GM21786 (cell line): ENCODE data around the gene MYCT1.

ENCODE experiments used
- ATAC-seq: cut with Tn5 transposase; IDR thresholded peaks from one replicate; pipeline ENCODE4 v1.9.1; 2021; ENCODE audit not compliant: unreplicated experiment

Gene MYCT1

DNA sequence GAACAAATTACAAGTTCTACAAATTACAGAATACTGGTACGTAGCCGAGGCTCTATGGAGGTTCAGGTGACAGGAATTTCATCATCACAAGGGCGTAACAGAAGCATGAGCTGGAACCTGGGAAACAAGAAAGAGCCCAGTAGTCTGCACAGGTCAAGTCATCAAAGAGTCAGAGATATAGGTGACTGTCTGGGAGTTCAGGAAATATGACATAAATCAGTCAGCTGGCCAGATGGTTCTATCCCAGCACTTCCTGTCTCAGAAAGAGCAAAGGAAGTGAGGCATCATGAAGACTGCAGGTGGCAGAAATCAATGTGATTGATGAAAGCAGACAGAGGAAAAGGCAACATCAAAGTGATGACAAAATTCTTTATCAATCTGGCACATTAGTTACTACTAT lies 23.3 kb downstream of the MYCT1 start:
- ATAC-seq, result no peak

DNA sequence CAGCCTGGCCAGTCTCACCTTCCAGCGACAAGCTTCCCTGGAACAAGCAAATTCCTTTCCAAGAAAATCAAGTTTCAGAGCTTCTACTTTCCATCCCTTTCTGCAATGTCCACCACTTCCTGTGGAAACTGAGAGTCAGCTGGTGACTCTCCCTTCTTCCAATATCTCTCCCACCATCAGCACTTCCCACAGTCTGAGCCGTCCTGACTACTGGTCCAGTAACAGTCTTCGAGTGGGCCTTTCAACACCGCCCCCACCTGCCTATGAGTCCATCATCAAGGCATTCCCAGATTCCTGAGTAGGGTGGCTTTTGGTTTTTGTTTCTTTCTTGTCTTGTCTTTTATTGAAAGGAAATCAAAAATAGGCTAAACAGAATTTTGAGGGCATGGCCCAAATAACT lies 24.3 kb downstream of the MYCT1 start:
- no peak for ATAC-seq

DNA sequence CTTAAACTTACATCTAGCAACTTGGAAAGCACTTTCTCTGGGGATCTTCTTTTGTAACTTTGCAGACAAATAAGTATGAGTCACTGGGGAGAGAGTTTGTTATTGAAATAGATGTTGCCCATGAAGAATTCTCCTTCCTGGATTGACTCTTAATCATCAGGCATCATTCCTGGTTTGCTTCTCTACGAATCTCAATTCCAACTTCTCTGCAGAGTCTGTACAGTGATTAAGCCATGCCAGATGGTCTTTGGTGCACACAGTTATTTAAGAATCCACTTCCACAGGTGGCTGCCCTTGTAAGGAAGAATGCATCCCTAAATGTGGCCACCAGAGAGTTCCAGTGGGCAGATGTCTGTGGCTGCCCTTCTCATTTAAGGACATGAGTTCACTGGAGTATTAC lies 25.7 kb downstream of the MYCT1 start:
- ATAC-seq, result no peak

DNA sequence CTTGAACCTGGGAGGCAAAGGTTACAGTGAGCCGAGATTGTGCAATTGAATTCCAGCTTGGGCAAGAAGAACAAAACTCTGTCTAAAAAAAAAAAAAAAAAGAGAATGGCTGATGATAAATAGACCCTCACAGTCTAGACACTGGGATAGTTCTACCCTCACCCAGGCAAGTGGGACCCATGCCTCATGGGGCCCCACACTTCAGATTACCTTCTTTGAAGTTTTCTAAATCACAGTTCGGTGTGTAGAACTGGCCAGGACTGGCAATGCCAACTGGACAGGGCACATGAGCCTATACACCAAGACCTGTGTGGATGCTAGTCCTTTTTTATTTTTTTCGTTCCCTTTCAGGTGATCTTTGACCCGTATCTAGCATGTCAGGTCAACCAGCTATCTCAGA lies 28.6 kb downstream of the MYCT1 start:
- ATAC-seq, result no peak

DNA sequence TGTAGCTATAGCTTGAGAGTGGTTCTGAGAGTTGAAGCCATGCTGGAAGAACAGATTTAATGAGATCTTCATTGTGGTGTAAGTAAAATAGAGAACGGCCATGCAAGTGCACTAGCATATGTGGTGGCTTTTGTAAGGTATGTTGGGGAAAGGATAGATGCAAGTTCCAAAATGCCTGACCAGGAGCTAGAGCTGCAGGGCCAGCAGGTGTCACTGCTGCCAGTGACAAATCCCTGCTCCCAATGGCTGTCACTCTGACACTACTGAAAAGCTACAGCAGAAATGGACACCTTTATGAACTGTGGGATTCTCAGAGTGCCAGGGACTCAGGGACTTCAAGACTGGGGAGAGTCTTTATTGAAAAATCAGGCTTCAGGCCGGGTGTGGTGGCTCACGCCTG lies 29.8 kb downstream of the MYCT1 start:
- ATAC-seq, result no peak

DNA sequence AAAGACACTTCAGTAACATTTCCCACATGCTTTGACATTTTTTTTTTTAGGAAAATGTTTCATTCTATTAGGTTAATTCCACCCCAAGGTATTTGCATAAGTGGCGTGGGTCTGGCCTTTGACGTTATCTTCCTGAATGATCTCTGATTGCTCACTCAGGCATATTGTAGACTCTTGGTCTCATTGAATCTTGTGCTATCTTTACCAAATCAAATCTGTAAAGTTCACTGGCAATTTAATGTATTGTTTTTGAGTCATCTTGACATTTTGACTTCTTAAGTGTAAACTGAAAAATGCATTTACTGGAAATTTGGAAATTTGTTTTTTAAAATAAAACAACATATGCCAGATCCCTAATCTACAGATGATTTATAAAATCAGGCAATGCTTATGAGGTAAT lies 36.9 kb downstream of the MYCT1 start:
- ATAC-seq, result no peak

DNA sequence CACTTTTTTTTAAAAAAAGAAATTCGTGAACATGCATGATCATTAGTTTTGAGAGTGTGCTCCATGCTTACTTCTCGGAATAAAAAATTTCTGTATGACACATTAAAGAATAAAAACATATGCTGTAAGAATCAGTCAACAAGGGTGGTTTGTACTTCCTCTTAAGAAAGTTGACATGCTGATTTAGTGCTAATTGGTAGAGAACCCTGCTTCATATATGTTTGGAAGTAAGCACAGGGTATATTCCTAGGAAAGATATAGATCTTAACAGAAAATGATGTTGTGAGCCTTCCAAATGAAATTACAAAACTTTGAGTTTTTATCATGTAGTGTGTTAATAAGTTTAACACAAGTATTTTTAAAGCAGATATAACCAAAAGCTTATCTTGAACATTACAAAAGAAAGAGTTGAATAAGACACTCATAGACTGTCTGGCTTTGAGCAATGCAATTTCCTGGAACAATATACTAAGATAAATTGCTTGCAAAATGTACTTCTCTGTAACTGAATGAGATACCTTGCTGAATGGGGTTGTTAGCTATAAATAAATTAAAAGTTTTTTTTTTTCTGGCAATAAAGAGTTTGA lies 39.1 kb downstream of the MYCT1 start:
- ATAC-seq, result no peak

DNA sequence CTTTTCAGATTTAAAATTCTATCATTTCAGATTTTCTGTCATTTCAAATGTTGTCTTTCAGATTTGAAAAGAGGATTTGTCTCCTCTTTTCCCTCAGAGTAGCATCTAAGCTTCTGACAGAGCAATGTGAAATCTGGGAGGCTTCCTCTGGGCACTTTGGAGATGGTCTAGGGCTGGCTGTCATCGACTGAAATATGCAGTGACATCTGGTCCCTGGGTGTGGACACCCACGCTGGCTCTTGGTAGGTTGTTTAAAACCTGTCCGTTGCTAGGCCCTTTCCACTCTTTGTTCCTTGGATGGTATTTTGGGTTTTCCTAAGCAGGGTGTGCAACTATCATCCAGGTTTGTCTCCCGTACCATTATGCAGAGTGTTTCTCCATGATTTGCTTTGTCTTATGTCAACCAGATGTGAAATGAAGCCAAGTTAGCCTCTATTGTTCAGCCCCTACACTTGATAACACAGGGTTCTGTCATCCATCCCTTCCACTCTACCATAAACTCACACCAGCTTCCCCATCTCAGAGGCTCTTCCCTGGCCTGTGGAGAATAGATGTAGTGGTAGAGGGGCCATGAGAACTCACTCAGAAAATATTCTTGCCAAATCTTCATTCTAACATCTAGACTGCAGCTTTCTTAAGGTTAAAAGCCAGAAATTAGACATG lies 47.9 kb downstream of the MYCT1 start:
- no peak for ATAC-seq

DNA sequence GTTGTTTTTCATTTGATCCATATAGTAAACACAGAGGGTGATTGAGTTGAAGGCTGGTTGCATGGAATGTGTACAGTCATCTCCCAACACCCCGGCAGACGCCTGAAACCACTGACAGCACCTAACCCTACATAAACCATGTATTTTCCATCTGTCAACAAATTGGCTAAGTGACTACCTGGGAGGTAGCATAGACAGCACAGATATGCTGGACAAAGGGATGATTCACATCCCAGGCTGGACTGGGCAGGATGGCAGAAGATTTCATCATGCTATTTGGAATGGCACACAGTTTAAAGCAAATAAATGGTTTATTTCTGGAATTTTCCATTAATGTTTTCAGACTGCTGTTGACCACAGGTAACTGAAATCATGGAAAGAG lies 48.5 kb downstream of the MYCT1 start:
- ATAC-seq, result no peak

DNA sequence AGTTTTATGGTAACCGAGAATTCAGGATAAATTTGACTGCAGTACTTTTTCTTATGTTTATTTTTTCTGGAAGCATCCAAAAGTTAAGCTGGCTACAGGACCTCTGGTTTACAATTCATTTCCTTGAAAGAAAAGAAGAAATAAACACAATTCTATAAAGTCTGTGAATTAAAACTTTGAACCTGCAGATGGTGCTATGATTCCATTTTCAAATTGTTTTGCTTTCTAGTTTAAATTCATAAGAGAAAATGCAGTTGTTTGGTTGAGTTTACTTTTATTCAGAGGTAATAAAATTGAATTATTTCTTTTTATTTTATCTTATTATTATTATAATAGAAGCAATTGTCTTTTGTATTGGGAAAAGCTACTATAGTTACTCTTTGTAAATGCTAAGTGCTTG lies 51.1 kb downstream of the MYCT1 start:
- ATAC-seq, result no peak

DNA sequence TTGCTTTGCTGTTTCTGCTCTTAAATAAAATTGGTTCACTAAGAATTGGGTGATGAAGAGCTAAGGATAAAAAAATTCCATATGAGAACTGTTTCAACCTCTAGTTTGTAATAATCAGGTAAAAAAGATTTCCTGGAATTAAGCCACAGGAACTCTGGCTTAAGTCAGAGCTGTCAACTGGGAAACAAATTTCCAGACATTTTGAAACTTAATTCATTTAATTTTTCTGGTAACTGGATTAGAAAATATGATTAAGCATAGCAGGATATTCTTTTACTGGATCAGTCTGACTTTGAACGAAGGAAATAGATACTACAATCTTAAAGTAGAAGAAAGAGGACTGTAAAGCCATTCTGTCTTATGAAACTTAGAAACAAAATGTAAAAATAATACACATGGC lies 51.6 kb downstream of the MYCT1 start:
- ATAC-seq, result no peak

DNA sequence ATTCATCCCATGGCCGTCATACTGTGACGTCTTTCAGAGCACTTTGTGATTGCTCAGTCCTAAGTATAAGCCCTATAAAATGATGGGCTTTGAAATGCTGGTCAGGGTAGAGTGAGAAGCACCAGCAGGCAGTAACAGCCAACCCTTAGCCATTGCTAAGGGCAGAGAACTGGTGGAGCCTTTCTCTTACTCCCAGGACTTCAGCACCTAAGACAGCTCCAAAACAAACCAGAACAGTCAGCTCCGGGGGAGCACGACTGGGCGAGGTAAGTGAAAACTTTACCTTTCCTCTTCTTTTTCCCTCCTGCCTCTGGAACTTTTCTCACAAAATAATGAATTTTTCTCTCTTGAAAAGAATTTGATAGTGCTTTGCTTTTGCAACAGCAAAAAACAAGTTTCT lies 53.0 kb downstream of the MYCT1 start, which contains the start of gene VIP:
Gene VIP (plus strand): TSS at position 104 of the 400 bp plus-strand sequence. CDS start 1,381 bp downstream, outside the sequence.
- ATAC-seq, result no peak

DNA sequence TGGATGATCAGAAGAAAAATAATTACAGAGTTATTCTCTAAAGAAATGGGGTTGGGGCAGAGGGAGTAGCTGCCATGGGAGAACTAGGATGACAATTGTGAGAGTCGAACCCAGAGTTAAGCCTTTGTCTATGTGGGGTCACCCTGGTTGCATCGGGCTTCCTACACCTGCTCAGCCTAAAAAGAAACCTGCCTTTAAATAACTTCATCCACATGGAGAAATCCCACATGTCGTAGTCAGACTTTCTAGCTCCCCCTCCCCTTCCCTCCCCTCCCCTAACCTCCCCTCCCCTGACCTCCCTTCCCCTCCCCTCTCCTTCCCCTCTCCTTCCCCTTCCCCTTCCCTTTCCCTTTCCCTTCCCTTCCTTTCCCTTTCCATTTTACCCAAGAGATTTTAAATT lies 67.6 kb downstream of the MYCT1 start:
- ATAC-seq, result no peak

DNA sequence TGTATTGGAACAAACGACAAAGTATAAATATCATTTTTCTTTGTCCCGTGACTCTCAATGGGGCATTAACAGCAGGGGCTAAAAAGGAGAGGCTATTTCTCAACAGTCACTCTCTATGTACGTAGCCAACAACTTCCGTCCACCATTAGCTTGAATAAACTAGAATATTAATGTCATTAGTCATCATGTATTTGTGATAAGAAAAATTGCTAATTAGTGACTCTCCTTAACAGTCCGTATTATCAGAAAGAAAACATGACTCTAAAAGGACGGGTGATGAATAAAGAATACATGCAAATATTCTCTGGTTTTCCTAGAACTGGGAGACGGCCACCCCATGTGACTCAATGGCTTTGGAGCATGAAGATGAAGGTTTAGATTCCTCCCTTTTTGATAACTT lies 71.5 kb downstream of the MYCT1 start:
- ATAC-seq, result no peak

DNA sequence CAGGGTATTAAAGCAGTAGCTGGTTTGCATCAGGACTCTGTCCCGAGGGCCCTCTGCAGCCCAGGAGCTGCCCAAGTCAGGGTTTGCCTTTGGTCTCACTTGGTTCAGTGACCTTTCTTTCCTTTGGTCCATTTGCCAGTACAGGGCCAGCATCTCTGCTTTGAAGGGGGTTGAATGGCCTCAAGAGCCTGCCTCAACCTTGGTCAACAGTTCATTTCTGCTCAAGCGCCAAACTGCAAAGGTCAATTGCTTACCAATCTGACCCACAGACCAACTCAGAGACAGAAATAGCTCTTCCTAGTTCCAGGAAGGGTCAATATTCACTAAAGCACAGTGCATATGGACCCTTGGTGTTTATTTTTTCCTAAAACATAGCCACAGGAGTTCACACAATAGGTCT lies 72.3 kb downstream of the MYCT1 start:
- ATAC-seq, result no peak

DNA sequence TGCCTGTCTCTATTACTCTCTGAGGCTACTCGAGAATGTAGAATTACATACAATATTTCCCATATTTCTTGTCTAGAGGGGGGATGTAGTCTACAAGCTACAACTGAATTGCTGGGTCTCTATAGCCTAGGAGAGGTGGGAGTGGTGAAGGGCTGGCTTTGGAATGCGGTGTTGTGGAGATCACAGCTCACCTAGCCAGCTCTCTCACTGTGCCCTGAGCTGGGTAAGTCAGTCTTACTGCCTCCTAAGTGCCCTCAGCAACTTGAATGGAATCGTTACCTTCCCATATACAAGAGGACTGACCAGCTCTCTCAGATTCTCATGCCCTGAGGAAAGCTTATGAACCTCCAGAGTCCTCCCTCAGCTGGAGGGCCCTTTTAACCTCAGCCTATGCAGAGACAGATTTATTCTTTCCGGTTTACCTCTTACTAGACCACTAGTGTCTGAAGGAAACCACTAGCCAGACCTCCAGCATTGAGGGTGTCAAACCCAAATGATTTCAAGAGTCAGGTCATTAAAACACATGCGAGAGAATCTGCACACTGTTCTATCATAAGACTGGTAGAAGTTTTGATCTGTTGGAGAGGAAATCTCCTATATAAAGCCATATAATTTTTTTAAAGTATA lies 73.5 kb downstream of the MYCT1 start:
- no peak for ATAC-seq
